Prostate gland (tissue), 2 donors: ENCODE data around the gene SMIM5. TPM values are rescaled to one million over a fixed set of nuclear protein-coding genes. Genes with fewer than 3 reads are reported as not detected.

Experiments
- DNase-seq: peaks from one replicate; pipeline ENCODE4 v3.0.0-alpha.2; 2019; ENCODE audit warnings: low spot score
- H3K27ac ChIP-seq, 2 donors: fragments of 200-600 bp; sonication (generic); 2 replicates each; pipeline ENCODE4 v1.5.1; 2017 to 2019
- H3K27me3 ChIP-seq: fragments of 200-600 bp; sonication (generic); replicated peaks from 2 replicates; pipeline ENCODE4 v1.5.1; 2019; ENCODE audit not compliant: insufficient read depth
- H3K36me3 ChIP-seq, 2 donors: fragments of 200-600 bp; sonication (generic); 1 replicate in 1 of 2; 2 replicates in 1 of 2; pipeline versions ENCODE4 v1.5.1 to v1.8.1; 2017 to 2019
- H3K4me1 ChIP-seq: fragments of 200-600 bp; sonication (generic); replicated peaks from 2 replicates; pipeline ENCODE4 v1.5.1; 2019
- H3K4me3 ChIP-seq, 2 donors: fragments of 200-600 bp; sonication (generic); 2 replicates each; pipeline ENCODE4 v1.5.1; 2017 to 2019
- H3K9me3 ChIP-seq: fragments of 200-600 bp; sonication (generic); 2 replicates; pipeline ENCODE4 v1.5.1; 2017
- POLR2A ChIP-seq: fragments of 450-650 bp; IDR thresholded peaks from one replicate; pipeline ENCODE4 v1.6.1; 2016; ENCODE audit warnings: antibody characterized with exemption, mild to moderate bottlenecking
- POLR2AphosphoS5 ChIP-seq: sonication (generic); formaldehyde crosslinking; IDR thresholded peaks from one replicate; pipeline ENCODE4 v1.6.1; 2017; ENCODE audit warnings: antibody characterized with exemption
- WGBS: methylation state at CpG from one replicate; pipeline ENCODE4 v1.1.5; 2018; 5-methylcytosine and 5-hydroxymethylcytosine counted together
- intact Hi-C: fragments of 100-400 bp; cut with DNase I; formaldehyde crosslinking; loops from one replicate; pipeline ENCODE4 v1.14.2; 2022
- total RNA-seq, 2 donors: library from RNA; depleted of rRNA; stranded (reverse); fragments of >200 nt; gene quantifications; one replicate each; pipeline ENCODE4 v1.1.0, GENCODE V29; 2016
- TF ChIP-seq, protein P1 (sequence below), 4 experiments: fragments of 200-600 bp in 2 of 4; fragments of 450-650 bp in 2 of 4; sonication (generic) in 2 of 4; IDR thresholded peaks; 1 replicate in 3 of 4; 2 replicates in 1 of 4; pipeline ENCODE4 v1.5.1; 2016 to 2019; ENCODE audit warnings: antibody characterized with exemption in 4 of 4, mild to moderate bottlenecking in 2 of 4, moderate library complexity in 2 of 4

The SMIM5 gene
- total RNA-seq, 2 donors from 2014 or later: 0.27 to 4.1 TPM

DNA sequence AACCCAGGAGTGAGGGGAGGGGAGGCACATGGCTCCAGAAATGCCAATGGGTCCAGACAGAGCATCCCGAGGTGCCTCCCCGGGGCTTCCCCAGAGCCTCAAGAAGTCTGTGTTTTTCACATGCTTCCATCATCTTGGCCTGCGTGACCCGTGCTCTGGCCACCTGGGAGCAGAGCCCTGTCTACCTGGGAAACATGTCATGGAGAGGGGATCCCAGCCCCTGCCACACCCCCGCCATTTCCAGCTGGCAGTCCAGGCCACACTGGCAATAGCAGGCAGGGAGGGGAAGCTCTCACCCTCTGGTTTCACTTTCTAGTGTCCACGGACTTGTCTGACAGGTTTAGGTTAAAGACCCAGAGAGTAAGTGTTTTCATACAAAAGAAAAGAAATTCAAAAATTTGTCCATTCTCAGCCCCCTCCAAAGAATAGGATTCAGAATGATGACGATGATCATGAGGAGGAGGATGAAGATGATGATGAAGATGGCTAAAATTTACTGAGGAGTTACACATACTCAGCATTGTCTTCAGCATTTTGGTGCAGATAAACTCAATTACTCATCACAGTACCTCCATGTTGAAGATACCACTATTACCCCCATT lies 9.0 kb downstream of the SMIM5 start:
- Histone ChIP-seq H3K4me1 (peaks cover 20% of the 10 kb centered on the region), H3K27ac (peak overlapping the region; percentile 58 to 66), H3K9me3 (no peaks in the 10 kb centered on the region), H3K36me3 (no peaks in the 10 kb centered on the region), H3K27me3 (no peaks in the 10 kb centered on the region), H3K4me3 (no peak overlapping the region)
- intact Hi-C loops: no loop called here
- peak; percentile 57 for DNase-seq
- TF ChIP-seq POLR2AphosphoS5 (peak; percentile 41), POLR2A (no peak)
- TF ChIP-seq, protein P1, sequence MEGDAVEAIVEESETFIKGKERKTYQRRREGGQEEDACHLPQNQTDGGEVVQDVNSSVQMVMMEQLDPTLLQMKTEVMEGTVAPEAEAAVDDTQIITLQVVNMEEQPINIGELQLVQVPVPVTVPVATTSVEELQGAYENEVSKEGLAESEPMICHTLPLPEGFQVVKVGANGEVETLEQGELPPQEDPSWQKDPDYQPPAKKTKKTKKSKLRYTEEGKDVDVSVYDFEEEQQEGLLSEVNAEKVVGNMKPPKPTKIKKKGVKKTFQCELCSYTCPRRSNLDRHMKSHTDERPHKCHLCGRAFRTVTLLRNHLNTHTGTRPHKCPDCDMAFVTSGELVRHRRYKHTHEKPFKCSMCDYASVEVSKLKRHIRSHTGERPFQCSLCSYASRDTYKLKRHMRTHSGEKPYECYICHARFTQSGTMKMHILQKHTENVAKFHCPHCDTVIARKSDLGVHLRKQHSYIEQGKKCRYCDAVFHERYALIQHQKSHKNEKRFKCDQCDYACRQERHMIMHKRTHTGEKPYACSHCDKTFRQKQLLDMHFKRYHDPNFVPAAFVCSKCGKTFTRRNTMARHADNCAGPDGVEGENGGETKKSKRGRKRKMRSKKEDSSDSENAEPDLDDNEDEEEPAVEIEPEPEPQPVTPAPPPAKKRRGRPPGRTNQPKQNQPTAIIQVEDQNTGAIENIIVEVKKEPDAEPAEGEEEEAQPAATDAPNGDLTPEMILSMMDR (IDR thresholded peaks at IDR 0.05): no peak
- 50% methylated on average over 7 of the region's 7 CpGs for WGBS

DNA sequence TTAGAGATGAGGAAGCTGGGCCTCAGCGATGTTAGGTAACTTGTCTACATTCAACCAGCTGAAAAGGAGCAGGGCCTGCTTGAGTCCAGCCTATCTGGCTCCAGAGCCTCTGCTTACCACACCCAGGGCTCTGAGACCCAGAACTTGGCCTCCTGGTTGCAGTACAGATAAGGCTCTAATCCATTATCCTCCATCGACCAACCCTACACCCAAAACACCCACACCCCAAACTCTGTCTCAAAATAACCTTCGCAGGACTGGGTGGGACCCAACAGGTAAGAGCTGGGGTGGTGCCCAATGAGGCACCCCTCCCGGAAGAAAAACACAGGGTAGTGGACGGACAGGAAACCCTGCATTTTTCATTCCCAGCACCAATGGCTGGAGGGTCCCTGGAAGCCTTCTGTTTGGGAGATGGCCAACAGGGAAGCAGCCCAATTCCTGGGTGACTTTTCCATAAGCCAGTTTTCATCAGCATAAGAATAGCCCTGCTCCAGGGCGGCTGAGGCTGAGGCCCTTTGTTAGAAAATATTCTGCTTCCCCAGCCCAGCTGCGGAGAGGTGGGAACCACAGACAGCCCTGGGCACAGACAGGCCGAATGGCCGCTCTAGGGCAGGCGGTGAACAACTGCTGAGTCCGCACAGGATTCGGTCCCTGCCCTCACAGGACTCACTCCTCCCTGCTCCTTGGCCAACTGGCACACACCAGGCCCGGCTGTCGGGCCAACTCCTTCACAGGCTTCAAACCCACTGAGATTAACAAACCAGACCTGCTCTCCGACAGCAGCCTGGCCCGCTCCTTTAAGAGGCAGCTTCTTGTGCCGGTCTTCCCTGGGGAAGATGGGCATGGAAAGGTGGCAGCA lies 9.8 kb downstream of the SMIM5 start:
- Histone ChIP-seq H3K4me1 (peaks cover 20% of the 10 kb centered on the region), H3K9me3 (no peaks in the 10 kb centered on the region), H3K27me3 (no peaks in the 10 kb centered on the region), H3K27ac (peak overlapping the region; percentile 58 to 66), H3K4me3 (no peak overlapping the region), H3K36me3 (no peaks in the 10 kb centered on the region)
- TF ChIP-seq POLR2AphosphoS5: no peak
- TF ChIP-seq, protein P1 (IDR thresholded peaks at IDR 0.05): no peak
- TF ChIP-seq POLR2A: no peak
- no peak for DNase-seq
- intact Hi-C loops: no loop called here
- 77% methylated on average over 17 of the region's 17 CpGs for WGBS

DNA sequence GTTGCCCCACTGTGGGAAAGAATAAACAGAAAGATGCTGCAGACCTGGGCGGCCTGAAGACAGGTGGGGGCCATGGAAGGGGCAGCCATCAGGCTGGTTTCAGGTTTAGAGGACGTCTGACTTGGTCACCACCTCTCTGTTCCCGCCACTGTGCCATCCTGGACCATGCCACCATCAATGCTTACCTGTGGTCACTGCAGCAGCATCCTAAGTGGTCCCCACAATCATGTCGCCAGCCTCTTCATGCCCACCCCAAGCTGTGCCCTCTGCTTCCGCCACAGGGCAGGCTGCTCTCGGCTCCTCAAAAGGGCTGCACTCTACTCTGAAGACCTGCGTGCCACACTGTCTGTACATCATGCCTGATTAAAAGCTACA lies 10.4 kb downstream of the SMIM5 start:
- Histone ChIP-seq H3K9me3 (no peaks in the 10 kb centered on the region), H3K4me1 (peaks cover 20% of the 10 kb centered on the region), H3K36me3 (no peaks in the 10 kb centered on the region), H3K27me3 (no peaks in the 10 kb centered on the region), H3K27ac (peak overlapping the region; percentile 58 to 66), H3K4me3 (no peak overlapping the region)
- intact Hi-C loops: no loop called here
- no peak for DNase-seq
- TF ChIP-seq POLR2A: no peak
- TF ChIP-seq, protein P1 (IDR thresholded peaks at IDR 0.05): no peak
- TF ChIP-seq POLR2AphosphoS5: no peak
- 88% methylated on average over 7 of the region's 7 CpGs for WGBS

DNA sequence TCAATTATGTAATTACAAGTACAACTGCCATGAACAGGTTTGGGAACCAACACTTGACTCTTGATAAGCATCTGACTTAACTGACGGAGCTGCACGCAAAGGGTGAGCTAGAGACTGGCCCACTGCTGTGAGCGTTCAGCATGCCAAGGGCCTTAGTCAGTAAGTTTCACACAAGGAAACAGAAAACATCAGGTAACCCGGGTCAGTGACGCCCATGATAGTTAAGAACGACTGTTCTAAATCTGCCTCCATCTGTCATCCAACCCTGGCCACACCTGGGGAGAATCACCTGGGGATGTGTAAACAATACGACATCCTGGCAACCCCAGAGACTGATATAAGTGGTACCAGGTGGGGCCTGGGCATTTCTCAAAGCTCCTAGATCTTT lies 12.3 kb downstream of the SMIM5 start:
- H3K27ac ChIP-seq: peak overlapping the region; percentile 33 to 67

More for the DNA sequence above, 12.3 kb downstream of the SMIM5 start:
- no peak overlapping the region for H3K4me3 ChIP-seq
- TF ChIP-seq POLR2A (peak; percentile 27), POLR2AphosphoS5 (peak; percentile 57)
- TF ChIP-seq, protein P1 (IDR thresholded peaks at IDR 0.05): no peak
- peak; percentile 58 for DNase-seq
- peaks cover 0 to 6% of the 10 kb centered on the region in 2 donors for H3K36me3 ChIP-seq
- H3K4me1 ChIP-seq: peaks cover 15% of the 10 kb centered on the region
- intact Hi-C loops: no loop called here
- H3K9me3 ChIP-seq: no peaks in the 10 kb centered on the region
- 48% methylated on average over 7 of the region's 7 CpGs for WGBS
- H3K27me3 ChIP-seq: no peaks in the 10 kb centered on the region
